ENCODE data around the gene ADAM11. TPM values are rescaled to one million over a fixed set of nuclear protein-coding genes. Genes with fewer than 3 reads are reported as not detected.

ADAM11 gene
- total and polyA plus RNA-seq, 2 of the 4 experiments (the other 2 are of a cell fraction): 0.36 to 0.53 TPM

DNA sequence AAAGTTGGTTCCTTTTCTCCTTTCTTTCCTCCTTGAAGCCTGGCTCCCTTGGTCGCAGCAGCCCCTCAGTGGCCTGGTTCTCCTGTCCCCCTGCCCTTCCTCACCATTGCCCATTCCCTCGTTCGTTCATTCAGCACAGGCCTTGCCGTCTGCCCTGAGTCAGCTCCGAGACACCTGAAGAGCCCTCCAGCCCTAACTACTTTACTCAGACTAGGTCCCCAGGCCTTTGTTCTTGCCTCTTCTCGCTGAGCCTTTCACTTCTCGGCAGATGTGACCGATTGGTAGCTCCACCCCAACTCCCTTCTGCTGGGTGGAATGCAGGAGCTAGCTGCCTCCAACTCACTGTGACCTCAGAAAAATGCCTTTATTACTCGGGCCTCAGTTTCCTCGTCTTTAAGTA, 7.0 kb upstream of the ADAM11 start:
- H2BK20ac ChIP-seq (ENCODE audit: low read depth, low read length): no peak overlapping the region
- H4K20me1 ChIP-seq (ENCODE audit: insufficient read depth, low read length): no peaks in the 10 kb centered on the region; the same call in 1 of the 2 replicates
- no peak overlapping the region for H4K8ac ChIP-seq (ENCODE audit: low read depth in 2 of 2, low read length in 2 of 2)
- H3K4me3 ChIP-seq (ENCODE audit: insufficient read depth, low read depth, low read length): no peak overlapping the region
- BruUV-seq (replicated peaks): no TSS peak
- H2AFZ ChIP-seq (replicated peaks; ENCODE audit: low read length, poor library complexity): no peak overlapping the region
- no peak overlapping the region for H3K14ac ChIP-seq (replicated peaks; ENCODE audit: low read depth, low read length)
- H2AK5ac ChIP-seq (ENCODE audit: low read depth, low read length): no peak overlapping the region
- DNase-seq: no peak
- peaks cover 9% of the 10 kb centered on the region; the same call in 1 of the 2 replicates for H3K36me3 ChIP-seq (ENCODE audit: control insufficient read depth, insufficient read depth, low read length)
- H2AK9ac ChIP-seq (replicated peaks; ENCODE audit: low read depth, low read length, poor library complexity): no peak overlapping the region
- H2BK120ac ChIP-seq (ENCODE audit: low read depth, low read length): no peak overlapping the region
- H3K9me1 ChIP-seq (ENCODE audit: insufficient read depth, low read length): 0 out of 2 replicates have a peak, but pooled peaks cover 4% of the 10 kb centered on the region
- H4K5ac ChIP-seq (ENCODE audit: low read depth, low read length): no peak overlapping the region
- no peaks in the 10 kb centered on the region for H3K79me1 ChIP-seq (ENCODE audit: low read depth in 1 of 2, low read length in 2 of 2)
- H3K27me3 ChIP-seq (ENCODE audit: control insufficient read depth, insufficient read depth, low read length): no peaks in the 10 kb centered on the region
- POLR2A ChIA-PET (ENCODE audit: unreplicated experiment): no interaction called here
- in situ Hi-C loops (cut with MboI; ENCODE audit: low sequenced_read_pairs): no loop called here
- CTCF ChIA-PET: no interaction called here
- no peak for ATAC-seq (ENCODE audit: low read depth)
- H3K4me1 ChIP-seq (ENCODE audit: control insufficient read depth, insufficient read depth, low read length): no peaks in the 10 kb centered on the region
- no peaks in the 10 kb centered on the region for H3K9me3 ChIP-seq (ENCODE audit: control insufficient read depth, insufficient read depth, low read length)
- no peak for TF ChIP-seq SMC3 (IDR thresholded peaks at IDR 0.05; ENCODE audit: low read depth, low read length)
- TF ChIP-seq MAFK (IDR thresholded peaks at IDR 0.05; ENCODE audit: low read depth, low read length): no peak
- TF ChIP-seq, protein P1, sequence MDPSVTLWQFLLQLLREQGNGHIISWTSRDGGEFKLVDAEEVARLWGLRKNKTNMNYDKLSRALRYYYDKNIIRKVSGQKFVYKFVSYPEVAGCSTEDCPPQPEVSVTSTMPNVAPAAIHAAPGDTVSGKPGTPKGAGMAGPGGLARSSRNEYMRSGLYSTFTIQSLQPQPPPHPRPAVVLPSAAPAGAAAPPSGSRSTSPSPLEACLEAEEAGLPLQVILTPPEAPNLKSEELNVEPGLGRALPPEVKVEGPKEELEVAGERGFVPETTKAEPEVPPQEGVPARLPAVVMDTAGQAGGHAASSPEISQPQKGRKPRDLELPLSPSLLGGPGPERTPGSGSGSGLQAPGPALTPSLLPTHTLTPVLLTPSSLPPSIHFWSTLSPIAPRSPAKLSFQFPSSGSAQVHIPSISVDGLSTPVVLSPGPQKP (IDR thresholded peaks at IDR 0.05; ENCODE audit: borderline replicate concordance, low read depth, low read length): no peak
- TF ChIP-seq CEBPB (IDR thresholded peaks at IDR 0.05; ENCODE audit: low read depth, low read length): no peak
- TF ChIP-seq MXI1 (IDR thresholded peaks at IDR 0.05; ENCODE audit: borderline replicate concordance, low read depth, low read length): no peak
- no peak for TF ChIP-seq MAZ (IDR thresholded peaks at IDR 0.05; ENCODE audit: borderline replicate concordance, low read depth, low read length)
- TF ChIP-seq CHD1 (IDR thresholded peaks at IDR 0.05; ENCODE audit: low read depth, low read length): no peak
- TF ChIP-seq RFX5 (IDR thresholded peaks at IDR 0.05; ENCODE audit: low read depth, low read length): no peak
- TF ChIP-seq, protein P2, sequence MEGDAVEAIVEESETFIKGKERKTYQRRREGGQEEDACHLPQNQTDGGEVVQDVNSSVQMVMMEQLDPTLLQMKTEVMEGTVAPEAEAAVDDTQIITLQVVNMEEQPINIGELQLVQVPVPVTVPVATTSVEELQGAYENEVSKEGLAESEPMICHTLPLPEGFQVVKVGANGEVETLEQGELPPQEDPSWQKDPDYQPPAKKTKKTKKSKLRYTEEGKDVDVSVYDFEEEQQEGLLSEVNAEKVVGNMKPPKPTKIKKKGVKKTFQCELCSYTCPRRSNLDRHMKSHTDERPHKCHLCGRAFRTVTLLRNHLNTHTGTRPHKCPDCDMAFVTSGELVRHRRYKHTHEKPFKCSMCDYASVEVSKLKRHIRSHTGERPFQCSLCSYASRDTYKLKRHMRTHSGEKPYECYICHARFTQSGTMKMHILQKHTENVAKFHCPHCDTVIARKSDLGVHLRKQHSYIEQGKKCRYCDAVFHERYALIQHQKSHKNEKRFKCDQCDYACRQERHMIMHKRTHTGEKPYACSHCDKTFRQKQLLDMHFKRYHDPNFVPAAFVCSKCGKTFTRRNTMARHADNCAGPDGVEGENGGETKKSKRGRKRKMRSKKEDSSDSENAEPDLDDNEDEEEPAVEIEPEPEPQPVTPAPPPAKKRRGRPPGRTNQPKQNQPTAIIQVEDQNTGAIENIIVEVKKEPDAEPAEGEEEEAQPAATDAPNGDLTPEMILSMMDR (conservative IDR thresholded peaks at IDR 0.05; ENCODE audit: low read depth, low read length): no peak
- no peak for TF ChIP-seq FOS (IDR thresholded peaks at IDR 0.05; ENCODE audit: low read depth, low read length)
- TF ChIP-seq POLR2A (IDR thresholded peaks at IDR 0.05; ENCODE audit: low read depth, low read length): no peak
- no peak overlapping the region for H3K4ac ChIP-seq (ENCODE audit: low read depth, low read length)
- WGBS, 2 experiments (ENCODE audit: extremely low coverage in 2 of 2, insufficient read length in 1 of 2): 84% methylated on average over 4 of the region's 10 CpGs; no CpG with 5 or more reads in 1 of the 2 experiments
- no peak overlapping the region for H3K23ac ChIP-seq (ENCODE audit: low read depth, low read length)
- no peak overlapping the region for H3K56ac ChIP-seq (ENCODE audit: extremely low read depth, insufficient read depth, low read length)
- no peak overlapping the region for H3K4me2 ChIP-seq (ENCODE audit: low read depth, low read length)
- no peak overlapping the region for H2BK15ac ChIP-seq (ENCODE audit: low read depth, low read length)
- H3K18ac ChIP-seq (ENCODE audit: low read depth, low read length): no peak overlapping the region
- H2BK5ac ChIP-seq (ENCODE audit: low read depth, low read length, poor library complexity, severe bottlenecking): no peak overlapping the region
- no peak overlapping the region for H3K9ac ChIP-seq (ENCODE audit: low read depth, low read length)
- dilution Hi-C loops (cut with HindIII; ENCODE audit: low sequenced_read_pairs, unreplicated experiment): no loop called here
- no peak overlapping the region for H4K91ac ChIP-seq (ENCODE audit: insufficient read depth, low read depth, low read length)
- no peak overlapping the region for H3K27ac ChIP-seq (ENCODE audit: insufficient read depth, low read length)
- intact Hi-C loops (cut with micrococcal nuclease): no loop called here

Measured in IMR-90 (cell line).